C4-2B (cell line): ENCODE data around the gene TCN2.

Experiments used
- H3K27ac ChIP-seq: fragments of 450-650 bp; 2 replicates; pipeline ENCODE4 v1.5.1; 2017
- ZFX ChIP-seq: fragments of 450-650 bp; IDR thresholded peaks from 2 replicates; pipeline ENCODE4 v1.6.1; 2017
- TF ChIP-seq, protein P1 (sequence below): fragments of 450-650 bp; conservative IDR thresholded peaks from 2 replicates; pipeline ENCODE4 v1.5.1; 2017; ENCODE audit warnings: mild to moderate bottlenecking

The TCN2 gene

DNA sequence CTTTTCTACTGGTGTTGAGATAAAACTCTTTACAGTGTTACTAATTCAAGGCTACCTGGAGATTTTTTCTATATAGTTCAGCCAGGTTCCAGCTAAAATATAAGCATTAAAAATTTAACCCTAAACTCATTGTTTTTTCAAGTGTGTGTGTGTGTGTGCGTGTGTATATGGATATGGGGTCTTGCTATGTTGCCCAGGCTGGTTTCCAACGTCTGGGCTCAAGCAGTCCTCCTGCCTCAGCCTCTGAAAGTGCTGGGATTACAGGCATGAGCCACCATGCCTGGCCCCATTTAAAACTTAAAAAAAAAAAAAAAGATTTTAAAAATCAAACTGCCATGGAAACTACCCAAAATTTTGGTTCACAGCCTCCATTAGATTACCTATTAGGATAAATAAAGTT lies 10.8 kb upstream of the TCN2 start:
- no peak overlapping the region for H3K27ac ChIP-seq
- no peak for TF ChIP-seq ZFX
- TF ChIP-seq, protein P1, sequence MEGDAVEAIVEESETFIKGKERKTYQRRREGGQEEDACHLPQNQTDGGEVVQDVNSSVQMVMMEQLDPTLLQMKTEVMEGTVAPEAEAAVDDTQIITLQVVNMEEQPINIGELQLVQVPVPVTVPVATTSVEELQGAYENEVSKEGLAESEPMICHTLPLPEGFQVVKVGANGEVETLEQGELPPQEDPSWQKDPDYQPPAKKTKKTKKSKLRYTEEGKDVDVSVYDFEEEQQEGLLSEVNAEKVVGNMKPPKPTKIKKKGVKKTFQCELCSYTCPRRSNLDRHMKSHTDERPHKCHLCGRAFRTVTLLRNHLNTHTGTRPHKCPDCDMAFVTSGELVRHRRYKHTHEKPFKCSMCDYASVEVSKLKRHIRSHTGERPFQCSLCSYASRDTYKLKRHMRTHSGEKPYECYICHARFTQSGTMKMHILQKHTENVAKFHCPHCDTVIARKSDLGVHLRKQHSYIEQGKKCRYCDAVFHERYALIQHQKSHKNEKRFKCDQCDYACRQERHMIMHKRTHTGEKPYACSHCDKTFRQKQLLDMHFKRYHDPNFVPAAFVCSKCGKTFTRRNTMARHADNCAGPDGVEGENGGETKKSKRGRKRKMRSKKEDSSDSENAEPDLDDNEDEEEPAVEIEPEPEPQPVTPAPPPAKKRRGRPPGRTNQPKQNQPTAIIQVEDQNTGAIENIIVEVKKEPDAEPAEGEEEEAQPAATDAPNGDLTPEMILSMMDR = no peak

DNA sequence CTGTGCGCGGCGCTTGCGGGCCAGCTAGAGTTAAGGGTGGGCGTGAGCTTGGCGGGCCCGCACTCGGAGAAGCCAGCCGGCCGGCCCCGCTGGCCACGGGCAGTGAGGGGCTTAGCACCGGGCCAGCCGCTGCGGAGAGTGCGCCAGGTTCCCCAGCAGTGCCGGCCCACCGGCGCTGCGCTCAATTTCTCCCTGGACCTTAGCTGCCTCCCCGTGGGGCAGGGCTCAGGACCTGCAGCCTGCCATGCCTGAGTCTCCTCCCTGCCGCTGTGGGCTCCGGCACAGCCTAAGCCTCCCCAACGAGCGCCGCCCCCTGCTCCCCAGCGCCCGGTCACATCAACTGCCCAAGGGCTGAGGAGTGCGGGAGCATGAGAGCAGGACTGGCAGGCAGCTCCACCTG lies 10.1 kb upstream of the TCN2 start:
- TF ChIP-seq, protein P1 = no peak
- no peak for TF ChIP-seq ZFX
- no peak overlapping the region for H3K27ac ChIP-seq

DNA sequence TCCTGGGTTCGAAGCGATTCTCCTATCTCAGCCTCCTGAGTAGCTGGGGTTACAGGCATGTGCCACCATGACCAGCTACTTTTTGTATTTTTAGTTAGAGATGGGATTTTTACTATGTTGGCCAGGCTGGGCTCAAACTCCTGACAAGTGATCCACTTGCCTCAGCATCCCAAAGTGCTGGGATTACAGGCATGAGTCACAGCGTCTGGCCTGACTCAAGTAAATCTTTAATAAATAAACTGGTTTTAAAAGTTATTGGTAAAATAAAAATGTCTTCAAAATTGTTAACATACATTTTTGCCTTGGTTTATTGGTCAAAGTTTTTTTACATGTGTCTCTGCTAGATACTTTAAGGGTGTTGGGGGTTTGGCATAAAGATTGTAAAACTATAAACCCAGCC lies 8.0 kb upstream of the TCN2 start:
- no peak overlapping the region for H3K27ac ChIP-seq
- TF ChIP-seq, protein P1 = no peak
- no peak for TF ChIP-seq ZFX

DNA sequence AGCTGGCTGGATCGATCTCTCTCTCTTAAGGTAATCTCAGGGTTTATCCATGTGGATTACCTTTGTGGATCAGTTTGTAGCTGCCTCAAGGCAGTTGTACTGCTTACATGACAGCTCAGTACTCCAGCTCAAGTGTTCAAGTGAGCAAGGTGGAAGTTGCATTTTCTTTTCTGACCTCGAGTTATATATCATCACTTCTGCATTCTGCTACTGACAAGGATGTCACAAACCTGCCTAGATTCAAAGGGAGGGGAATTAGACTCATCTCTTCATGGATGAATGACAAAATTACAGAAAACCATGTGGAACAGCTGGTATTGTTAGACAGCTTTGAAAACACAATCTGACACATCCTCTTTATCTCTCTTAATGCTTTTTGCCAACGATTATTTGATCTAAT lies 6.1 kb upstream of the TCN2 start:
- TF ChIP-seq, protein P1 = no peak
- TF ChIP-seq ZFX = no peak
- no peak overlapping the region for H3K27ac ChIP-seq

DNA sequence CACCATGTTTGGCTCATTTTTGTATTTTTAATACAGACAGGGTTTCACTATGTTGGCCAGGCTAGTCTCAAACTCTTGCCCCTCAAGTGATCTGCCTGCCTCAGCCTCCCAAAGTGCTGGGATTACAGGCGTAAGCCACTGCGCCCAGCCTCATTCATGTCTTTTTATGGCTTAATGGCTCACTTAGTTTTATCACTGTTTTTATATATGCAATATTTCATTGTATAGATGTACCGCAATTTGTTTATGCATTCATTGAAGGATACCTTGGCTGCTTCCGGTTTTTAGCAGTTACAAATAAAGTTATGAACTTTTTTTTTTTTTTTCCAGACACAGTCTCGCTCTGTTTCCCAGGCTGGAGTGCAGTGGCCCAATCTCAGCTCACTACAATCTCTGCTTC lies 5.5 kb upstream of the TCN2 start:
- TF ChIP-seq ZFX = no peak
- H3K27ac ChIP-seq = no peak overlapping the region

DNA sequence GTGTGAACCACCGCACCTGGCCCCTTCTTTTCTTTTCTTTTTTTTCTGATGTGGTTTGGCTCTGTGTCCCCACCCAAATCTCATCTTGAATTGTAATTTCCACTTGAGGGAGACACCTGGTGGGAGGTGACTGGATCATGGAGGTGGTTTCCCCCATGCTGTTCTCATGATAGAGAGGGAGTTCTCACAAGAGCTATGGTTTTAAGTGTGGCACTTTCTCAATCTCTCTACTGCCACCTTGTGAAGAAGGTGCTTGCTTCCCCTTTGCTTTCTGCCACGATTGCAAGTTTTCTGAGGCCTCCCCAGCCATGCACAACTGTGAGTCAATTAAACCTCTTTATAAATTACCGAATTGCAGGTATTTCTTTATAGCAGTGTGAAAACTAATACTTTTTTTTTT lies 4.9 kb upstream of the TCN2 start:
- TF ChIP-seq, protein P1 = peak; percentile 71
- TF ChIP-seq ZFX = no peak

DNA sequence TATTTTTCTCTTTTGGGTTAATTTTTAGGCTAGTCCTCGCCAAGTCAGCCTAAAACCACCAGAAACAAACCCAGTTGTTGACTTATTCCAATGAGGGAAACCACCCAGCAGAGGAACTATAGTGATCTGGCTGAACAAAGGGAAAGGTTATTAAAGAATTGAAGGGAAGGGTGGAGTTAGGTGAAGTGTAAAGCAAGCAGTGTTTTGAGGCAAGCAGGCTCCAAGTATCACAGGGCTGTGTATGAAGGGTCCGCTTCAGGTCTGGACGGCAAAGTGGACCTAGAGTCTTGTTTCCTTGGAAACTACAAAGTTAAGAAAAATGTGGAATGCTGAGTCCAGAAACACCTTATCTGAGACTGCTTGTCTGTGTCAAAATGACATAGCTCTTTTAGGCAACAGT lies 3.2 kb upstream of the TCN2 start:
- no peak overlapping the region for H3K27ac ChIP-seq
- TF ChIP-seq, protein P1 = no peak
- no peak for TF ChIP-seq ZFX

More for the DNA sequence above, 4.9 kb upstream of the TCN2 start:
- no peak overlapping the region for H3K27ac ChIP-seq

DNA sequence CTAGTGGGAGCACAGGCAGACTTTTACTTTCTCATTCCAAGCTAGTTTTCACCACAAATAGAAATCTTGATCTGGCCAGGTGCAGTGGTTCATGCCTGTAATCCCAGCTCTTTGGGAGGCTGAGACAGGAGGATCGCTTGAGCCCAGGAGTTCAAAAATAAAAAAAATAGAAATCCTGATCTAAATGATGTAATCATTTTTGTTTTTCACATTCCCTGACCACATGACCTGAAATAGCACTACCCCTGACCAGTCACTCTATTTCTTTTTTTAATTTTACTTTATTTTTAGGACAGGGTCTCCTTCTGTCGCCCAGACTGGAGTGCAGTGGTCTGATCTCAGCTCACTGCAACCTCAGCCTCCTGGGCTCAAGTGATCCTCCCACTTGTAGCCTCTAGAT lies 2.3 kb upstream of the TCN2 start:
- TF ChIP-seq ZFX = no peak
- H3K27ac ChIP-seq = no peak overlapping the region
